GM15510 (cell line): Measurements from ENCODE around the gene SRPK2.

Experiments
- POLR2A ChIP-seq: IDR thresholded peaks from 3 replicates; pipeline ENCODE4 v1.6.1; 2011; ENCODE audit warnings: borderline replicate concordance; ENCODE audit not compliant: insufficient read length; ENCODE audit errors: extremely low read depth

The SRPK2 gene

DNA sequence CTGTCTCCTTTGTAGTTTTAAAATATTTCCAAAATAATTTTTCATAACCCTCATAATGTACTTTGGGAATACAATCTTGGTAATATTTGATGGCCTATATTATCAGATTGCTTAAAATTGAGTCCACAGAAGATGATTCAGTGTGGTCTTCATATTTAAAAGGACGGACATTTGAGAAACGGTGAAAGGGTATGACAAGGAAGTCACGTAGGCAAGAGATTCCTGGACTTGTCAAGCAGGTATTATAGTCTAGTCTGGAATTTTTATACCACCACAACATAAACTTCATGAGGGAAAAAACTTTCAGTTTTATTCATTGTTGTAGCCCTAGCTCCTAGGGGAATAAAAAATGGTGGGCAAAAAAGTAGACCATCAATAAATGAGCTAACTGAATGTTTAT, 292.4 kb downstream of the SRPK2 start:
- TF ChIP-seq POLR2A, result no peak

DNA sequence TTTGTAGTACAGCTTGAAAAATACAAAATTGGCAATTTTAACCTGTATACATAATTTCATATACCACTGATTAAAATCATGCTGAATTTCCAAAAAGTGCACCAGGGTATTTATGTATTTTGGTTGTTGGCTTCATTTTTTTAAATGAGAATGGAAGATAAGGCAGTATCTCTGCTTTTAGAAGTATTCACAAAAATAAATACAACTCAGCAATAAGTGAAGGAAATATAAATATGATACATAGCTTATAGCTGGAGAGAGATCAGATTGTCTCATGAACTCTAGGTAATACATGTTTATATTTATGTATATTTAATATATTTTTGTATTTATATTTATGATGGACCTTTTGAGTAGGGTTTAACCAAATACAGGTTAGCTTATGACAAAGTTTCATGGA, 293.8 kb downstream of the SRPK2 start:
- TF ChIP-seq POLR2A, result no peak

DNA sequence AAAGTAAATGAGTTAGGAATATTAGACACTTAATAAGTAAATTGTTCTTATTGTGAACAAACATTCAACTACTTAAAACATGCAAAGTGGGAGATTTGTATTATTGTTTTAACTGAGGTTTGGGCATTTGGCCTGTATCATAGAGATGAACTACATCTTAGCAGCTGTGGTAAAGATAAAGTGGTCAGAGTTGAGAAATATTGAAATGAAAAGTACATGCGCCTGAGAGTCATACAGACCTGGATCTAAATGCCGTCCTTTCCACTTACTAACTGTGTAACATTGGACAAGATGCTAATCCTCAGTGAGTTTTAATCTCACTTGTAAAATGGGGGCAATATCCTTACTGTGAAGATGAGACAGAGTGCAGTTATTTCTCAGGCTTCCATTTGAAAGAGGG, 300.3 kb downstream of the SRPK2 start:
- TF ChIP-seq POLR2A, result no peak

DNA sequence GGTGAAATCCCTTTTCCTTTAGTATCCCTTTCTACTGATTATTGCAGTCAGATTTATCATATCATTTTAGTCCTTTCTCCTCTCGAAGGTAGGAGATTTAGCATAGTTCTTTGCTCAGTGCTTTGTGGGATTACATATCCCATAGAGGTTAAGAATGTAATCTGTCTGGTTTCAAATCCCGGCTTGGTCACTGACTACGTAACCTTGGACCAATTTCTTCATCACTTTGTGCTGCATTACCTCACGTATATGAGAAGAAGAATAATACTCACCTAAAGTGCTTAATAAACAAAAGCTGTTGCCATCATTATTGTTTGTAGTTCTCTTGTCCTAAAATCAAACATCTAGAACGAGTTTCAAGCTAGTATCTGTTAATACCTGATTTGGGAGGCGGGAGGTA, 300.7 kb downstream of the SRPK2 start:
- TF ChIP-seq POLR2A, result no peak

DNA sequence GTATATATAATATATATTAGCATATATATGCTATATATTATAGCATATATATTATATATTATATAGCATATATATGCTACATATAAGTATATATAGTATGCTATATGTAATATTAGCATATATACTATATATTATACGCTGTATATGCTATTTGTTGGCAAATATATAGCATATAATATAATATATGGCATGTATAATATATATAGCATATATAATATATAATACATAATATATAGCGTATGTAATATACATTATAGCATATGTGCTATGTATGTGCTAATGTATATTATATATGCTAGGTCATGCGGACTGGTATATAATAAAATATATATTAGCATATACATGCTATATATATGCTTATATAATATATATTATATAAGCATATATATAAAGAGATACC, 301.9 kb downstream of the SRPK2 start:
- TF ChIP-seq POLR2A, result no peak

DNA sequence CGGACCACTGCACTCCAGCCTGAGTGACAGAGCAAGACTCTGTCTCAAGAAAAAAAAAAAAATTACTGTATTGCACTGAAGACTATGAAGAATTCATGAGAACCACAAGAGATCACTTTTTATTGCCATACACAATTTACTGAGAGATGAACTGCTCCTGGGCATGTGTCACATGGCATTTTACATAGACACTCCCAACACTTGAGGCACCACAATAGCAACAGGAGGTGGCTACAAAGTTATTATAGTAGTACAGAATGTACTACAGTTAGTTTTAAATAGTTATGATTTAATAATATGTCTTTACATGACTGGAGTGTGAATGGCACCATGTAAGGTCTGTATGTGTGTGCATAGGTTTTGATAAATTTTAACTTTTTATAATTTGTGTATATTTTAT, 304.1 kb downstream of the SRPK2 start:
- no peak for TF ChIP-seq POLR2A

DNA sequence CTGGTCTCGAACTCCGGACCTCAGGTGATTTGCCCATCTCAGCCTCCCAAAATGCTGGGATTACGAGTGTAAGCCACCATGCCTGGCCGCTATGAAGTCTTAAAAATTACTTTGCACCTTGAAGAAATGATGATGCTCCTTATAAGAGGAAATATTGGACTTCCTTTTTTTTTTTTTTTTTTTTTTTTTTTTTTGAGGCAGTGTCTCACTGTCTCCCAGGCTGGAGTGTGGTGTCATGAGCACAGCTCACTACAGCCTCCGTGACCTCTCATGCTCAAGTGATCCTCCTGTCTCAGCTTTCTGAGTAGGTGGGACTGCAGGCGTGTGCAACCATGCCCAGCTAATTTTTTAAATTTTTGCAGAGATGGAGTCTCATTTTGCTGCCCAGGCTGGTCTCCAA, 309.4 kb downstream of the SRPK2 start:
- TF ChIP-seq POLR2A, result no peak

DNA sequence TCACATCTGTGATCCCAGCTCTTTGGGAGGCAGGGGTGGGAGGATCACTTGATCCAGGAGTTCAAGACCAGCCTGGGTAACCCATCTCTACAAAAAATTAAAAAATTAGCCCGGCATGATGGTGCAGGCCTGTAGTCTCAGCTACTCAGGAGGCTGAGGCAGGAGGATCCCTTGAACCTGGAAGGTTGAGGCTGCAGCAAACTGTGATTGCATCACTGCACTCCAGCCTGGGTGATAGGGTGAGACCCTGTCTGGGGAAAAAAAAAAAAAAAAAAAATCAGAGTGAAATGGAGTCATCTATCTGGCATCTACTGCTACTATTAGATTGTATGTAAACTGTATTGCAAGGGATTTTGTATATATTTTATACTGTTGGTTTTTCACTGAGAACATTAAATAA, 315.6 kb downstream of the SRPK2 start:
- no peak for TF ChIP-seq POLR2A

DNA sequence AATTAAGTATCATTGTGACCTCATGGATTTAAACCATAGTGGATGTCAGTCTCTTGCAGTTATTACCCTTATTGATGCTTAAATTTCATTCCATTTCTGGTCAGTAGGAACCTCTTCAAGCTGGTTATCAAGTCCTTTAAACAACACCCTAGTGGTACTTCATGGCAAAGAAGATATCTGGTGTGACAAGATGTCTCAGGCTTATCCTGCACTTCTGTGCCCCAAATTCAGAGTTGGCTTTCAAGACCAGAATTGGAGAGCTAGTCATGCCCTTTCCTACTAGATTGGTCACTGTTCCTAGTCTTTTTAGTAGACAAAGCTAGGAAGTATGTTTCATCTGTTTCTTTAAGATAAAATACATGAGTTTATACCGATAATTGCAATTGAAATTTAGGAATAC, 319.8 kb downstream of the SRPK2 start:
- TF ChIP-seq POLR2A, result no peak

DNA sequence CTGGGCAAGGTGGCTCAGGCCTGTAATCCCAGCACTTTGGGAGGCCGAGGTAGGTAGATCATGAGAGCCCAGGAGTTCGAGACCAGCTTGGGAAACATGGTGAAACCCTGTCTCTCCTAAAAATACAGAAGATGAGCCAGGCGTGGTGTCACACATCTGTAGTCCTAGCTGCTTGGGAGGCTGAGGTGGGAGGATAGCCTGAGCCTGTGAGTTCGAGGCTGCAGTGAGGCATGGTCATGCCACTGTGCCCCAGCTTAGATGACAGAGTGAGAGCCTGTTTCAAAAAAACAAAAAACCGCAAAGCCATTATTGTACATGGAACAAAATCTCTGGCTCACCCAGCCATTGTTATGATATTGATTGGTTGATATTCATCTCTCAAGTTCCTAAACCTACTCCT, 321.0 kb downstream of the SRPK2 start:
- TF ChIP-seq POLR2A, result no peak
